ENCODE data around the gene PRSS27.

The PRSS27 gene

GRCh38 chr16:2761472-2761871, 41.4 kb upstream of the PRSS27 start:
- no peak for DNase-seq (ENCODE audit: low read depth)
- no peak overlapping the region for H3K4me3 ChIP-seq (ENCODE audit: control insufficient read depth, low read depth, low read length)
- no peak for TF ChIP-seq CTCF (IDR thresholded peaks at IDR 0.05; ENCODE audit: control insufficient read depth, insufficient read depth, low read depth, low read length, missing control alignments)

GRCh38 chr16:2757344-2757743, 37.3 kb upstream of the PRSS27 start:
- no peak for DNase-seq (ENCODE audit: low read depth)
- no peak overlapping the region for H3K4me3 ChIP-seq (ENCODE audit: control insufficient read depth, low read depth, low read length)
- TF ChIP-seq CTCF (IDR thresholded peaks at IDR 0.05; ENCODE audit: control insufficient read depth, insufficient read depth, low read depth, low read length, missing control alignments): no peak

GRCh38 chr16:2756288-2757015, 36.4 kb upstream of the PRSS27 start:
- no peak for TF ChIP-seq CTCF (IDR thresholded peaks at IDR 0.05; ENCODE audit: control insufficient read depth, insufficient read depth, low read depth, low read length, missing control alignments)
- no peak for DNase-seq (ENCODE audit: low read depth)
- no peak overlapping the region for H3K4me3 ChIP-seq (ENCODE audit: control insufficient read depth, low read depth, low read length)

- H3K4me3 ChIP-seq (ENCODE audit: control insufficient read depth, low read depth, low read length): peak overlapping the region; percentile 26
- DNase-seq (ENCODE audit: low read depth): no peak
- TF ChIP-seq CTCF (IDR thresholded peaks at IDR 0.05; ENCODE audit: control insufficient read depth, insufficient read depth, low read depth, low read length, missing control alignments): no peak
Measured at GRCh38 chr16:2755158-2755557, 35.1 kb upstream of the PRSS27 start.

GRCh38 chr16:2753733-2754020, 33.7 kb upstream of the PRSS27 start:
- TF ChIP-seq CTCF (IDR thresholded peaks at IDR 0.05; ENCODE audit: control insufficient read depth, insufficient read depth, low read depth, low read length, missing control alignments): no peak
- DNase-seq (ENCODE audit: low read depth): no peak

GRCh38 chr16:2752850-2753732, 33.1 kb upstream of the PRSS27 start:
- no peak for TF ChIP-seq CTCF (IDR thresholded peaks at IDR 0.05; ENCODE audit: control insufficient read depth, insufficient read depth, low read depth, low read length, missing control alignments)
- peak; percentile 24 for DNase-seq (ENCODE audit: low read depth)

More at GRCh38 chr16:2753733-2754020, 33.7 kb upstream of the PRSS27 start:
- H3K4me3 ChIP-seq (ENCODE audit: control insufficient read depth, low read depth, low read length): peak overlapping the region; percentile 69

More at GRCh38 chr16:2752850-2753732, 33.1 kb upstream of the PRSS27 start:
- peak overlapping the region; percentile 69 for H3K4me3 ChIP-seq (ENCODE audit: control insufficient read depth, low read depth, low read length)
